ENCODE data around the gene LIMK1.
"Not testable (repeated sequence)": the region's sequence is repeated elsewhere in the genome, so short reads cannot be mapped to it uniquely, and the experiment has no call there.

The LIMK1 gene

DNA sequence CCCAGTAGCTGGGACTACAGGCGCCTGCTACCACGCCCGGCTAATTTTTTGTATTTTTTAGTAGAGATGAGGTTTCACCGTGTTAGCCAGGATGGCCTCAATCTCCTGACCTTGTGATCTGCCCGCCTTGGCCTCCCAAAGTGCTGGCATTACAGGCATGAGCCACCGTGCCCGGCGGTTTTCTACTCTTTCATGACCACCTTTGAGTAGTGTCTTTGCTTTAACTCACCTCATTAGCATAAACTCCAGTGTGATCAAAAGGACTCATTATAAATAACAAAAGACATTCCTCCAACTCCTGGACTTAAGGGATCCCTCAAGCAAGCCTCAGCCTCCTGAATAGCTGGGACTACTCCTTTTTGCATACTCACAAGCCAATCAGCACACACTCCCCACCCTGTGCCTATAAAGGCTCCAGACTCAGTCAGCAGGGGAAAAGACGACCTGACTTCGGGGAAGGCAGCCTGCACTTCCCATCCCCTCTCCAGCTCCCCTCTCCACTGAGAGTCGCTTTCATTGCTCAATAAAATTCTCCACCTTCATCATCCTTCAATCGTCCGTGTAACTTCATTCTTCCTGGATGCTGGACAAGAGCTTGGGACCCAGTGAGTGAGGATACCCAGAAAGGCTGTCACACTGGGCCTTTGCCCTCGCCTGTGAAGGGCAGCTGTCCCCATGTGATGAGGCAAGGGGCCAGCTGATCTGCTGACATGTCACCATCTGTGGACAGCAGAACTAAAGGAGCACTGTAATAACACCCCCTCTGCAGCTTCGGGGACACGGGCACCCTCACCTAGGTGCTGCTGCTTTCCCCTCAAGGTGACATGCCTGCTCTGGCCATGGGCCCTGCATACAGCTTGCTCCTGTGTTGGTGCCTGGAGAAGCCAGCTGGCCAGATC, 55.6 kb downstream of the LIMK1 start:
- no peak for DNase-seq
- no peak for TF ChIP-seq POLR2A (IDR thresholded peaks at IDR 0.05; ENCODE audit: low read length)
- no peak for TF ChIP-seq GATA1 (IDR thresholded peaks at IDR 0.05; ENCODE audit: low read depth, low read length)

- no peak for DNase-seq
- no peak for TF ChIP-seq POLR2A (IDR thresholded peaks at IDR 0.05; ENCODE audit: low read length)
- TF ChIP-seq GATA1 (IDR thresholded peaks at IDR 0.05; ENCODE audit: low read depth, low read length): no peak
These were observed 58.1 kb downstream of the LIMK1 start for GRCh38 chr7:74141705-74142104.

DNA sequence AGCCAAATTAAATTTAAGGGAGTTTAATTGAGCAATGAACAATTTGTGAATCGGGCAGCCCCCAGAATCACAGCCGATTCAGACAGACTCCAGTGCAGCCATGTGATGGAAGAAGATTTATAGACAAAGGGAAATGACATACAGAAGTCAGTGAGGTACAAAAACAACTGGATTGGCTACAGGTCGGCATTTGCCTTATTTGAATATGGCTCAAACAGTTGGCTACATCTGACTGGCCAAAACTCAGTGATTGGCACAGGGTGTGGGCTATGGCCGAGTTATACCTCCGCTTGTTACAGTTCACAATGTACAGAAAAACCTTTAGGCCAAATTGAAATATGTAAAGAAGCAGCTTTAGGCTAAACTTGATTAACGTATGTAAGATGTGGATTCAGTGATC, 59.8 kb downstream of the LIMK1 start:
- TF ChIP-seq POLR2A (IDR thresholded peaks at IDR 0.05; ENCODE audit: low read length) (no peak), GATA1 (IDR thresholded peaks at IDR 0.05; ENCODE audit: low read depth, low read length) (no peak)
- DNase-seq: no peak

DNA sequence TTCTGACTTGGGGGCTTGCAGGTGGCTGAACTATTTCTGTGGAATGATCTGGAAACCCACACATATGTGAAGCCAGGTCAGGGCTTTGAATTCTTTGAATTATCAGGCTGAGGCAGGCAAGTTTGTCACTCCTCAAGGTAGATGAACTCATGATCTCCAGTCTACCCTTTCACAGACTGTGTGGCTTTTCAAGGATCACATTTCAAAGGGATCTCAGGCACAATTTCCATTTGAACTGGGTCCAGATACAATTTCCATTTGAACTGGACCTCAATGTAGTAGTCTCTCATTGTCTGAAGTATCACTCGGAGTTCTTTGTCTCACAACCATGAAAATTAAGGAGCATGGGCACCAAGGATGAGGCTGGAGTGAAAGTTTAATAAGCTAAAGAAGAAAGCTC, 64.9 kb downstream of the LIMK1 start:
- DNase-seq: no peak
- TF ChIP-seq POLR2A (IDR thresholded peaks at IDR 0.05; ENCODE audit: low read length) (no peak), GATA1 (IDR thresholded peaks at IDR 0.05; ENCODE audit: low read depth, low read length) (no peak)

DNA sequence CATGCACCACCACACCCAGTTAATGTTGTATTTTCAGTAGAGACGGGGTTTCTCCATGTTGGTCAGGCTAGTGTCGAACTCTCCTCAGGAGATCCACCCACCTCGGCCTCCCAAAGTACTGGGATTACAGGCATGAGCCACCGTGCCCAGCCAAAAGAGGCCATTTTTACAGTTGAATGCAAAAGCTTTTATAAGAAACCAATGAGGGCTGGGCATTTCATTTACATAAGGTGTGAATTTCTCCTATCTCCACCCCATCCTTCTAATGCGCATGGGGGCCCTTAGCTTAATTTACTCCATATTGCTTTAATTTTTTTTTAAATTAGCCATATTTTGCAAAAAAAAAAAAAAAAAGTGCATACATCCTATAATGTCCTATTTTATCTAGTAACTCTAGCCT, 65.5 kb downstream of the LIMK1 start:
- no peak for DNase-seq

DNA sequence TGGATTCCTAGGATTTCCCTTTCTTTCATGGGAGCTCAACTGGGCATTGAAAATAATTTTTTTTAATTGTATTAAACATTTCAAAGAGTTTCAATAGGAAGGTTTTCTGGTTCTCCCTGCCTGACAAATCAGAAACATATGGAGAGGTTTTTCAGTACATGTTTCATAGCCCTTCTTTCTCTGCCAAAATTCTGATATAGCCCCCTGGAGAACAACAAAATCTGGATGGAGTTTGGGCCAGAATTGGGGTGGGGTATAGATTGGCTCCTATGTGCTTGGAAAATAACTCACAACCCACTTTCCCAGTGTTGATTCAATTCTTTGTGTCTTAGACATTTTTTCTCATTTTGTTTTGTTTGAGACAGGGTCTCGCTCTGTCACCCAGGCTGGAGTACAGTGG, 66.0 kb downstream of the LIMK1 start:
- DNase-seq: no peak
- TF ChIP-seq GATA1 (IDR thresholded peaks at IDR 0.05; ENCODE audit: low read depth, low read length): no peak
- TF ChIP-seq POLR2A (IDR thresholded peaks at IDR 0.05; ENCODE audit: low read length): no peak

More for the DNA sequence above, 65.5 kb downstream of the LIMK1 start:
- no peak for TF ChIP-seq POLR2A (IDR thresholded peaks at IDR 0.05; ENCODE audit: low read length)
- no peak for TF ChIP-seq GATA1 (IDR thresholded peaks at IDR 0.05; ENCODE audit: low read depth, low read length)

DNA sequence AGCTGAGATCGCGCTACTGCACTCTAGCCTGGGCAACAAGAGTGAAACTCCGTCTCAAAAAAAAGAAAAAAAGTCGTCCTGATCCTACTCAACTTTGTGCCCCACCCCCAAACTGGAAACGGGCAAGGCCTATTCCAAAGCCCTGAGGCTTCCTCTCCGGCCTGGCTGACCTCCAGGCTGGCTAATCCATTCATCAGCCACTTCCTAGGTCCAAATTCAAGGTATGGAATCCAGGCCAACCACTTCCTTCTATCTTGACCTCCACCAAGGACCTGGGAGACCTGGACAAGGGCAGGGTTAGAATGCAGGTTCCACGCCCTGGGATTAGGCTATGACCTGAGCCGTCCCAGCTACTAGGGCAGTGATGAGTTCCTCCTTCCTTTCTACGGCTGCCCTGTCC, 70.1 kb downstream of the LIMK1 start:
- TF ChIP-seq GATA1 (IDR thresholded peaks at IDR 0.05; ENCODE audit: low read depth, low read length): no peak
- TF ChIP-seq POLR2A (IDR thresholded peaks at IDR 0.05; ENCODE audit: low read length): no peak
- DNase-seq: no peak

DNA sequence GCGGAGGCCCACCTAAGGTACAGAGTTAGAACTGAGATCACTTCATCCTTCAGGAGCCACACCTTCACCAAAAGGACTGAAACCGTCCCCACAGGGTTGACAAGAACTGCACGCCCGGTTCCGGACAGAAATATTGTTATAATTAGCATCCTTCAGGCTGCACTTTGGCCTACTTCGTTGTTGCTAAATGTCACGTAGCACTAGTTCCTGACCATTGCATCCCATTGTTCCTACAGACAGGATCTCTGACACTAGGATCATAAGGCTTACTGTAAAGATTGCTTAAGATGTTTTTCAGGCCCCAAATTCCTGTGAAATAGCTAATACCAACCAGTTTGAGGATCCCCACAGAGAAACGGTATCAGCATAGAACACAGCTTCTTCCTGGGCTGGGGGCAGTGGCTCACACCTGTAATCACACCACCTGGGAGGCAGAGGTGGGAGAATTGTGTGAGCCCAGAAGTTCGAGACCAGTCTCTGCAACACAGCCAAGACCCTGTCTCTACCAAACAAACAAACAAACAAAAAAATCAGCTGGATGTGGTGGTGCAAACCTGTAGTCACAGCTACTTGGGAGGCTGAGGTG, 72.3 kb downstream of the LIMK1 start:
- TF ChIP-seq POLR2A (IDR thresholded peaks at IDR 0.05; ENCODE audit: low read length) (no peak), GATA1 (IDR thresholded peaks at IDR 0.05; ENCODE audit: low read depth, low read length) (no peak)
- DNase-seq: no peak

GRCh38 chr7:74157605-74158004, 74.0 kb downstream of the LIMK1 start:
- TF ChIP-seq POLR2A (IDR thresholded peaks at IDR 0.05; ENCODE audit: low read length): no peak
- TF ChIP-seq GATA1 (IDR thresholded peaks at IDR 0.05; ENCODE audit: low read depth, low read length): no peak
- DNase-seq: no peak

- peak in 1 of 2 experiments; percentile 8 for DNase-seq
- TF ChIP-seq POLR2A (IDR thresholded peaks at IDR 0.05; ENCODE audit: low read length): no peak
These were observed 81.4 kb downstream of the LIMK1 start for GRCh38 chr7:74164985-74165456.

GRCh38 chr7:74165867-74166593, 82.4 kb downstream of the LIMK1 start:
- TF ChIP-seq GATA1 (IDR thresholded peaks at IDR 0.05; ENCODE audit: low read depth, low read length) (no peak), POLR2A (IDR thresholded peaks at IDR 0.05; ENCODE audit: low read length) (no peak)
- no peak for DNase-seq

DNA sequence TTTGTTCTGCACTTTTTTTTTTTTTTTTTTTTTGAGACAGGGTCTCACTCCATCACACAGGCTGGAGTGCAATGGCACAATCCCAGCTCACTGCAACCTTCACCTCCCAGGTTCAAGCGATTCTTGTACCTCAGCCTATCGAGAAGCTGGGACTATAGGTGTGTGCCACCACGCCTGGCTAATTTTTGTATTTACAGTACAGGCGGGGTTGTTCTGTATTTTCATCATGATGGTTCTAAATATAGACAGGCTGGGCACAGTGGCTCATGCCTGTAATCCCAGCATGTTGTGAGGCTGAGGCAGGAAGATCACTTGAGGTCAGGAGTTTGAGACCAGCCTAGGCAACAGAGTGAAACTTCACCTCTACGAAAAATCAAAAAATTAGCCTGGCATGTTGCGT, 83.7 kb downstream of the LIMK1 start:
- not testable (repeated sequence) for DNase-seq
